Activated naive CD8-positive, alpha-beta T cell treated with anti-CD3 and anti-CD28 coated beads, Interleukin-2, amount 10 ng/mL, durations not matched to agents 7 days and 5 days (primary cell): ENCODE results near the gene MRFAP1L1. TPM values are rescaled to one million over a fixed set of nuclear protein-coding genes. Genes with fewer than 3 reads are reported as not detected.
"Not testable (repeated sequence)": the region's sequence is repeated elsewhere in the genome, so short reads cannot be mapped to it uniquely, and the experiment has no call there.

ENCODE experiments used
- ATAC-seq: fragments of 150-1000 bp; cut with Tn5 transposase; one replicate; pipeline ENCODE4 v1.10.0; 2021; ENCODE audit warnings: low read depth, moderate library complexity
- POLR2A ChIA-PET: fragments of 350-600 bp; sonication (Branson Sonifier 250); formaldehyde crosslinking; loops from one replicate; lab custom pipeline; 2021; ENCODE audit warnings: antibody characterized with exemption; lab: Charles Lee
- DNase-seq: peaks from one replicate; pipeline ENCODE4 v3.0.0; 2021
- H3K27ac Mint-ChIP-seq: one replicate; pipeline ENCODE4 v1.8.0; 2022; ENCODE audit warnings: mild to moderate bottlenecking, mixed read lengths
- H3K27me3 Mint-ChIP-seq: one replicate; pipeline ENCODE4 v1.8.0; 2022; ENCODE audit warnings: mild to moderate bottlenecking, moderate library complexity, mixed read lengths
- H3K36me3 Mint-ChIP-seq: one replicate; pipeline ENCODE4 v1.8.0; 2021; ENCODE audit warnings: mild to moderate bottlenecking, mixed read lengths
- H3K4me1 Mint-ChIP-seq: one replicate; pipeline ENCODE4 v1.8.0; 2021; ENCODE audit warnings: mixed read lengths
- H3K4me3 Mint-ChIP-seq: one replicate; pipeline ENCODE4 v1.8.0; 2022; ENCODE audit warnings: mild to moderate bottlenecking, moderate library complexity, mixed read lengths
- H3K9me3 Mint-ChIP-seq: one replicate; pipeline ENCODE4 v1.8.0; 2021; ENCODE audit warnings: mixed read lengths
- total RNA-seq, 2 experiments: library from RNA; stranded (reverse); gene quantifications; one replicate each; pipeline ENCODE4 v1.2.3, GENCODE V29; 2021

The MRFAP1L1 gene
- total RNA-seq, 2 experiments from 2014 or later: 74.6 to 80.0 TPM

- POLR2A ChIA-PET: interaction anchor here (1.0 to 10.6 kb wide), 8 partner anchors 8 to 48 kb away, joined by 4 to 199 read pairs (median 24); partner anchors contain the start of genes BLOC1S4, MRFAP1 and MRFAP1L1
- H3K27me3 Mint-ChIP-seq: no peaks in the 10 kb centered on the region
- H3K27ac Mint-ChIP-seq: peak overlapping the region; percentile 92
- no peaks in the 10 kb centered on the region for H3K9me3 Mint-ChIP-seq
- peaks cover 15% of the 10 kb centered on the region for H3K36me3 Mint-ChIP-seq
- DNase-seq (no peak), ATAC-seq (no peak)
- peak overlapping the region; percentile 87 for H3K4me3 Mint-ChIP-seq
- peaks cover 59% of the 10 kb centered on the region for H3K4me1 Mint-ChIP-seq
These were observed 21.5 kb downstream of the MRFAP1L1 start for GRCh38 chr4:6687947-6688878.

- Mint-ChIP-seq H3K27ac (no peak overlapping the region), H3K27me3 (no peaks in the 10 kb centered on the region), H3K4me3 (no peak overlapping the region), H3K9me3 (no peaks in the 10 kb centered on the region), H3K36me3 (peaks cover 18% of the 10 kb centered on the region), H3K4me1 (peaks cover 53% of the 10 kb centered on the region)
- DNase-seq: no peak
- no peak for ATAC-seq
- POLR2A ChIA-PET: interaction anchor here (0.6 to 10.6 kb wide), 5 partner anchors 10 to 213 kb away, joined by 3 to 199 read pairs (median 4); partner anchors contain the start of genes BLOC1S4 and MRFAP1L1
These were observed 23.4 kb downstream of the MRFAP1L1 start for GRCh38 chr4:6686104-6686787.

- ATAC-seq (no peak), DNase-seq (no peak)
- Mint-ChIP-seq H3K27me3 (no peaks in the 10 kb centered on the region), H3K4me3 (no peak overlapping the region), H3K27ac (no peak overlapping the region), H3K4me1 (peaks cover 42% of the 10 kb centered on the region), H3K9me3 (peaks cover 4% of the 10 kb centered on the region), H3K36me3 (peaks cover 33% of the 10 kb centered on the region)
- POLR2A ChIA-PET: interaction anchor here (2.3 kb wide), 1 partner anchor 11 kb away, joined by 13 read pairs; a partner anchor contains a TSS
These were observed 25.0 kb downstream of the MRFAP1L1 start for GRCh38 chr4:6684656-6685055.

- ATAC-seq (no peak), DNase-seq (no peak)
- Mint-ChIP-seq H3K27me3 (no peaks in the 10 kb centered on the region), H3K9me3 (peaks cover 4% of the 10 kb centered on the region), H3K36me3 (peaks cover 39% of the 10 kb centered on the region), H3K4me3 (no peak overlapping the region), H3K27ac (no peak overlapping the region), H3K4me1 (peaks cover 36% of the 10 kb centered on the region)
- POLR2A ChIA-PET: interaction anchor here (1.2 to 2.3 kb wide), 2 partner anchors 9 to 43 kb away, joined by 3 to 13 read pairs; partner anchors contain the start of gene MRFAP1
These were observed 26.6 kb downstream of the MRFAP1L1 start for GRCh38 chr4:6682862-6683590.

- Mint-ChIP-seq H3K27me3 (no peaks in the 10 kb centered on the region), H3K4me1 (peaks cover 43% of the 10 kb centered on the region), H3K36me3 (peaks cover 48% of the 10 kb centered on the region), H3K9me3 (peaks cover 4% of the 10 kb centered on the region), H3K4me3 (no peak overlapping the region), H3K27ac (no peak overlapping the region)
- POLR2A ChIA-PET: interaction anchor here (0.6 to 1.9 kb wide), 3 partner anchors 9 to 284 kb away, joined by 3 to 10 read pairs (median 3); no protein-coding TSS in a partner anchor
- DNase-seq (no peak), ATAC-seq (peak; percentile 19)
These were observed 28.5 kb downstream of the MRFAP1L1 start for GRCh38 chr4:6681191-6681590.

GRCh38 chr4:6680372-6681034, 29.2 kb downstream of the MRFAP1L1 start:
- Mint-ChIP-seq H3K27ac (no peak overlapping the region), H3K36me3 (peaks cover 48% of the 10 kb centered on the region), H3K4me3 (no peak overlapping the region)

DNA sequence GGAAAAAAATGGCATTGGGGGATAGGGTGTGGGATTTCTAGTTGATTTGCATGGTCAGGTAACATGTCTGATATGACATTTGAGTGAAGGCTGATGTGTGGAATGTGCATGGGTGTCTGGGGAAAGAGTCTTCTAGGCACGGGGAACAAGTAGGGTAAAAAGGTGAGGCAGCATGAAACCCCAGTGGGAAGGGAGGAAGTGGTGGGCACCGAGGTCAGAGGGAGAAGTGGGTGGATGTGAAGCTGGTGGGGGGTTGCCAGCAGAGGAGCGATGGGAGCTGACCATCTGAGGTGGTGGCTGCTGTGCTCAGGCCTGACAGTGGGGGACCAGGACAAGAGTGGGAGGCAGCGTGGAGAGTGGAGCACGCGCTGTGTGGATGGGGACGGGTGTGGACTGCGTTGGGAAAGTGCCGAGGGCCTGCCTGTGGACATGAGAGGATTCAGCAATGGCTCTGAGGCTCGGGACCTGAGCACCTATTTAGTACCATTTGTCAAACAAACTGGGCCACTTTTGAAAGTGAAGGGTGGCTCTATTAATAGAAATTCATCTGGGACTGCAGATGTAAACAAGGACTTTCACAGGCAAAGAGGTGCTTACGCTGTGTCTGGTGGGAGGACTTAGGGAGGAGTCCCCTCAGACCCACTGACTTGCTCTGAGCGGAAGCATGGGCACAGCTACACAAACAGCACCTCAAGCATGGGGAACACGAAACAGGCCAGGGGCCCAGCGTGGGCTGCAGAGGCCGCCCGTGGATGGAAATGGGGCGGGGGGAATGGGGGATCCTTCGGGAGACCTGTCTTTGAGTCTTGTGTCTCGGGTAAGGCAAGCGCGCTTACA, 32.7 kb downstream of the MRFAP1L1 start:
- H3K36me3 Mint-ChIP-seq: peaks cover 54% of the 10 kb centered on the region
- POLR2A ChIA-PET: interaction anchor here (0.6 to 5.6 kb wide), 4 partner anchors 15 to 167 kb away, joined by 3 to 199 read pairs (median 64); partner anchors contain the start of genes BLOC1S4, MRFAP1L1 and S100P
- H3K4me1 Mint-ChIP-seq: peaks cover 48% of the 10 kb centered on the region
- DNase-seq (no peak), ATAC-seq (no peak)
- H3K4me3 Mint-ChIP-seq: peak overlapping the region; percentile 94
- H3K27me3 Mint-ChIP-seq: no peaks in the 10 kb centered on the region
- H3K27ac Mint-ChIP-seq: peak overlapping the region; percentile 57
- peaks cover 4% of the 10 kb centered on the region for H3K9me3 Mint-ChIP-seq

More at GRCh38 chr4:6680372-6681034, 29.2 kb downstream of the MRFAP1L1 start:
- no peak for ATAC-seq
- Mint-ChIP-seq H3K9me3 (peaks cover 4% of the 10 kb centered on the region), H3K27me3 (no peaks in the 10 kb centered on the region), H3K4me1 (peaks cover 46% of the 10 kb centered on the region)
- POLR2A ChIA-PET: interaction anchor here (0.5 to 1.9 kb wide), 5 partner anchors 10 to 285 kb away, joined by 3 to 10 read pairs (median 3); no protein-coding TSS in a partner anchor
- DNase-seq: no peak

GRCh38 chr4:6674500-6675149, 35.0 kb downstream of the MRFAP1L1 start:
- peaks cover 37% of the 10 kb centered on the region for H3K36me3 Mint-ChIP-seq
- POLR2A ChIA-PET: interaction anchor here (0.9 to 5.6 kb wide), 20 partner anchors 9 to 393 kb away, joined by 3 to 199 read pairs (median 8); partner anchors contain the start of genes BLOC1S4, GRPEL1, MRFAP1 and MRFAP1L1
- H3K27me3 Mint-ChIP-seq: no peaks in the 10 kb centered on the region

GRCh38 chr4:6673660-6674499, 35.8 kb downstream of the MRFAP1L1 start:
- Mint-ChIP-seq H3K4me1 (peaks cover 40% of the 10 kb centered on the region), H3K36me3 (peaks cover 32% of the 10 kb centered on the region), H3K27me3 (peaks cover 1% of the 10 kb centered on the region), H3K9me3 (no peaks in the 10 kb centered on the region), H3K27ac (peak overlapping the region; percentile 99), H3K4me3 (peak overlapping the region; percentile 94)
- peak; percentile 78 for ATAC-seq
- peak; percentile 95 for DNase-seq
- POLR2A ChIA-PET: interaction anchor here (0.8 to 5.6 kb wide), 24 partner anchors 10 to 394 kb away, joined by 3 to 199 read pairs (median 7); partner anchors contain the start of genes BLOC1S4, GRPEL1, MRFAP1 and MRFAP1L1

More at GRCh38 chr4:6674500-6675149, 35.0 kb downstream of the MRFAP1L1 start:
- Mint-ChIP-seq H3K4me1 (peaks cover 43% of the 10 kb centered on the region), H3K27ac (peak overlapping the region; percentile 99), H3K9me3 (no peaks in the 10 kb centered on the region), H3K4me3 (peak overlapping the region; percentile 94)
- ATAC-seq (peak; percentile 28), DNase-seq (no peak)

GRCh38 chr4:6673191-6673659, 36.4 kb downstream of the MRFAP1L1 start:
- POLR2A ChIA-PET: interaction anchor here (0.8 to 5.6 kb wide), 17 partner anchors 10 to 395 kb away, joined by 3 to 199 read pairs (median 7); partner anchors contain the start of genes BLOC1S4, GRPEL1, MRFAP1 and MRFAP1L1
- peak overlapping the region; percentile 99 for H3K27ac Mint-ChIP-seq
- H3K4me3 Mint-ChIP-seq: peak overlapping the region; percentile 94
- H3K36me3 Mint-ChIP-seq: peaks cover 26% of the 10 kb centered on the region
- DNase-seq: peak; percentile 63
- peaks cover 35% of the 10 kb centered on the region for H3K4me1 Mint-ChIP-seq
- not testable (repeated sequence) for H3K27me3 Mint-ChIP-seq, H3K9me3 Mint-ChIP-seq
- peak; percentile 9 for ATAC-seq
